DND-41 (cell line): Measurements from ENCODE around the gene DSCAM.

ENCODE experiments used
- EZH2 ChIP-seq: IDR thresholded peaks from 3 replicates; pipeline ENCODE4 v1.6.1; 2012; ENCODE audit warnings: borderline replicate concordance, low read depth, mild to moderate bottlenecking, moderate library complexity, low read length, inconsistent platforms; ENCODE audit not compliant: severe bottlenecking
- TF ChIP-seq, protein P1 (sequence below): IDR thresholded peaks from 2 replicates; pipeline ENCODE4 v1.5.1; 2012; ENCODE audit warnings: borderline replicate concordance, low read length, moderate library complexity, mild to moderate bottlenecking; ENCODE audit not compliant: poor library complexity, severe bottlenecking; ENCODE audit errors: extremely low read depth

DNA sequence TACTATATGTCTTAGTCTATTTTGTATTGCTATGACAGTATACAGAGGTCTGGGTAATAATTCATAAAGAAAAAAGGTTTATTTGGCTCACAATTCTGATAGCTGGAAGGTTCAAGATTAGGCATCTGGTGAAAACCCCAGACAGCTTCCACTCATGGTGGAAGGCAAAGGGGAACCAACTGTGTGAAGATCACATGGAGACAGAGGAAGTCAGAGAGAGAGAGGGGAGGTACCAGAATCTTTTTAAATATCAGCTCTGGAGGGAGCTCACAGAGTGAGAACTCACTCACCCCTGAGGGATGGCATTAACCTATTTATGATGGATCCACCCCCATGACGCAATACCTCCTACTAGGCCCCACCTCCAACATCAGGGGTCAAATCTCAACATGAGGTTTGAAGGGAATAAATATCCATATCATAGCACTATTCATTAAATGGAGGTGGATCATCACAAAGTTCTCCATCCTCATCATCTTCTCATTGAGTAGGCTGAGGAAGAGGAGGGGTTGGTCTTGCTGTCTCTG lies 290.5 kb downstream of the DSCAM start:
- TF ChIP-seq, protein P1, sequence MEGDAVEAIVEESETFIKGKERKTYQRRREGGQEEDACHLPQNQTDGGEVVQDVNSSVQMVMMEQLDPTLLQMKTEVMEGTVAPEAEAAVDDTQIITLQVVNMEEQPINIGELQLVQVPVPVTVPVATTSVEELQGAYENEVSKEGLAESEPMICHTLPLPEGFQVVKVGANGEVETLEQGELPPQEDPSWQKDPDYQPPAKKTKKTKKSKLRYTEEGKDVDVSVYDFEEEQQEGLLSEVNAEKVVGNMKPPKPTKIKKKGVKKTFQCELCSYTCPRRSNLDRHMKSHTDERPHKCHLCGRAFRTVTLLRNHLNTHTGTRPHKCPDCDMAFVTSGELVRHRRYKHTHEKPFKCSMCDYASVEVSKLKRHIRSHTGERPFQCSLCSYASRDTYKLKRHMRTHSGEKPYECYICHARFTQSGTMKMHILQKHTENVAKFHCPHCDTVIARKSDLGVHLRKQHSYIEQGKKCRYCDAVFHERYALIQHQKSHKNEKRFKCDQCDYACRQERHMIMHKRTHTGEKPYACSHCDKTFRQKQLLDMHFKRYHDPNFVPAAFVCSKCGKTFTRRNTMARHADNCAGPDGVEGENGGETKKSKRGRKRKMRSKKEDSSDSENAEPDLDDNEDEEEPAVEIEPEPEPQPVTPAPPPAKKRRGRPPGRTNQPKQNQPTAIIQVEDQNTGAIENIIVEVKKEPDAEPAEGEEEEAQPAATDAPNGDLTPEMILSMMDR: no peak
- no peak for TF ChIP-seq EZH2
